ENCODE measurements around the gene EPB41L4B.
"Not testable (repeated sequence)": the region's sequence is repeated elsewhere in the genome, so short reads cannot be mapped to it uniquely, and the experiment has no call there.

EPB41L4B gene

GRCh38 chr9:109289931-109290330 is 30.9 kb downstream of the EPB41L4B start:
- Mint-ChIP-seq H3K9me3 (no peaks in the 10 kb centered on the region), H3K4me1 (peaks cover 3% of the 10 kb centered on the region)
- no peak for ATAC-seq

GRCh38 chr9:109289186-109289585 is 31.7 kb downstream of the EPB41L4B start:
- Mint-ChIP-seq H3K4me3 (no peak overlapping the region), H3K9me3 (no peaks in the 10 kb centered on the region), H3K4me1 (no peaks in the 10 kb centered on the region), H3K27me3 (peaks cover 28% of the 10 kb centered on the region), H3K27ac (no peak overlapping the region)
- ATAC-seq, result no peak
- no peak for DNase-seq

More at GRCh38 chr9:109289931-109290330, 30.9 kb downstream of the EPB41L4B start:
- H3K27me3 Mint-ChIP-seq, result peaks cover 29% of the 10 kb centered on the region
- H3K27ac Mint-ChIP-seq, result no peak overlapping the region
- DNase-seq, result no peak
- no peak overlapping the region for H3K4me3 Mint-ChIP-seq

- DNase-seq (no peak), ATAC-seq (no peak)
- no peak overlapping the region for H3K4me3 Mint-ChIP-seq
- peaks cover 33% of the 10 kb centered on the region for H3K27me3 Mint-ChIP-seq
- H3K4me1 Mint-ChIP-seq, result no peaks in the 10 kb centered on the region
- no peak overlapping the region for H3K27ac Mint-ChIP-seq
- no peaks in the 10 kb centered on the region for H3K9me3 Mint-ChIP-seq
These were observed 33.9 kb downstream of the EPB41L4B start for GRCh38 chr9:109286981-109287380.

GRCh38 chr9:109286571-109286977 is 34.3 kb downstream of the EPB41L4B start:
- DNase-seq, result no peak
- ATAC-seq, result no peak
- H3K4me1 Mint-ChIP-seq, result no peaks in the 10 kb centered on the region
- peaks cover 31% of the 10 kb centered on the region for H3K27me3 Mint-ChIP-seq
- no peak overlapping the region for H3K27ac Mint-ChIP-seq
- no peaks in the 10 kb centered on the region for H3K9me3 Mint-ChIP-seq
- no peak overlapping the region for H3K4me3 Mint-ChIP-seq

- not testable (repeated sequence) for ATAC-seq, DNase-seq, H3K4me1 Mint-ChIP-seq, H3K9me3 Mint-ChIP-seq, H3K4me3 Mint-ChIP-seq, H3K27ac Mint-ChIP-seq
- peaks cover 31% of the 10 kb centered on the region for H3K27me3 Mint-ChIP-seq
These were observed 37.2 kb downstream of the EPB41L4B start for GRCh38 chr9:109283672-109284071.

- no peak for ATAC-seq
- Mint-ChIP-seq H3K9me3 (no peaks in the 10 kb centered on the region), H3K4me3 (no peak overlapping the region), H3K4me1 (no peaks in the 10 kb centered on the region), H3K27me3 (peaks cover 33% of the 10 kb centered on the region), H3K27ac (no peak overlapping the region)
- no peak for DNase-seq
These were observed 37.8 kb downstream of the EPB41L4B start for GRCh38 chr9:109283012-109283411.

GRCh38 chr9:109282302-109282701 is 38.6 kb downstream of the EPB41L4B start:
- Mint-ChIP-seq H3K4me1 (no peaks in the 10 kb centered on the region), H3K4me3 (no peak overlapping the region), H3K27me3 (peaks cover 41% of the 10 kb centered on the region), H3K9me3 (no peaks in the 10 kb centered on the region), H3K27ac (no peak overlapping the region)
- ATAC-seq, result no peak
- no peak for DNase-seq

GRCh38 chr9:109281518-109281917 is 39.3 kb downstream of the EPB41L4B start:
- Mint-ChIP-seq H3K27ac (no peak overlapping the region), H3K9me3 (no peaks in the 10 kb centered on the region), H3K4me3 (no peak overlapping the region), H3K4me1 (no peaks in the 10 kb centered on the region), H3K27me3 (peaks cover 48% of the 10 kb centered on the region)
- DNase-seq (no peak), ATAC-seq (no peak)

- Mint-ChIP-seq H3K9me3 (no peaks in the 10 kb centered on the region), H3K4me1 (no peaks in the 10 kb centered on the region), H3K4me3 (no peak overlapping the region), H3K27ac (no peak overlapping the region), H3K27me3 (peaks cover 54% of the 10 kb centered on the region)
- no peak for DNase-seq
- no peak for ATAC-seq
These were observed 42.0 kb downstream of the EPB41L4B start for GRCh38 chr9:109278848-109279247.

- no peaks in the 10 kb centered on the region for H3K4me1 Mint-ChIP-seq
- no peak for DNase-seq
- no peak overlapping the region for H3K4me3 Mint-ChIP-seq
- no peak for ATAC-seq
- no peaks in the 10 kb centered on the region for H3K9me3 Mint-ChIP-seq
- no peak overlapping the region for H3K27ac Mint-ChIP-seq
- H3K27me3 Mint-ChIP-seq, result peaks cover 49% of the 10 kb centered on the region
These were observed 42.6 kb downstream of the EPB41L4B start for GRCh38 chr9:109278216-109278615.

- Mint-ChIP-seq H3K4me3 (no peak overlapping the region), H3K9me3 (no peaks in the 10 kb centered on the region), H3K27me3 (peaks cover 42% of the 10 kb centered on the region), H3K4me1 (no peaks in the 10 kb centered on the region), H3K27ac (peak overlapping the region in 1 of 2 donors; percentile 54)
- DNase-seq (no peak), ATAC-seq (no peak)
These were observed 43.4 kb downstream of the EPB41L4B start for GRCh38 chr9:109277451-109277850.

- Mint-ChIP-seq H3K9me3 (no peaks in the 10 kb centered on the region), H3K4me1 (no peaks in the 10 kb centered on the region), H3K27ac (no peak overlapping the region), H3K4me3 (no peak overlapping the region), H3K27me3 (peaks cover 35% of the 10 kb centered on the region)
- DNase-seq, result no peak
- no peak for ATAC-seq
These were observed 44.1 kb downstream of the EPB41L4B start for GRCh38 chr9:109276469-109277440.

GRCh38 chr9:109274884-109275730 is 45.8 kb downstream of the EPB41L4B start:
- DNase-seq (no peak), ATAC-seq (no peak)
- peaks cover 35% of the 10 kb centered on the region for H3K27me3 Mint-ChIP-seq
- H3K9me3 Mint-ChIP-seq, result no peaks in the 10 kb centered on the region
- no peak overlapping the region for H3K27ac Mint-ChIP-seq
- no peak overlapping the region for H3K4me3 Mint-ChIP-seq
- H3K4me1 Mint-ChIP-seq, result peaks cover 6% of the 10 kb centered on the region

GRCh38 chr9:109273869-109274268 is 47.0 kb downstream of the EPB41L4B start:
- H3K27ac Mint-ChIP-seq, result no peak overlapping the region
- peaks cover 29% of the 10 kb centered on the region for H3K27me3 Mint-ChIP-seq
- DNase-seq (no peak), ATAC-seq (no peak)
- peaks cover 6% of the 10 kb centered on the region for H3K4me1 Mint-ChIP-seq
- no peaks in the 10 kb centered on the region for H3K9me3 Mint-ChIP-seq
- no peak overlapping the region for H3K4me3 Mint-ChIP-seq

- ATAC-seq (no peak), DNase-seq (no peak)
- Mint-ChIP-seq H3K27me3 (peaks cover 23% of the 10 kb centered on the region), H3K9me3 (no peaks in the 10 kb centered on the region), H3K4me1 (peaks cover 6% of the 10 kb centered on the region), H3K27ac (no peak overlapping the region), H3K4me3 (no peak overlapping the region)
These were observed 48.1 kb downstream of the EPB41L4B start for GRCh38 chr9:109272745-109273144.

- Mint-ChIP-seq H3K27me3 (peaks cover 16% of the 10 kb centered on the region), H3K9me3 (peaks cover 0 to 4% of the 10 kb centered on the region in 2 donors), H3K27ac (peak overlapping the region in 1 of 2 donors; percentile 13), H3K4me1 (peaks cover 6% of the 10 kb centered on the region), H3K4me3 (no peak overlapping the region)
- DNase-seq, result no peak
- no peak for ATAC-seq
These were observed 48.8 kb downstream of the EPB41L4B start for GRCh38 chr9:109272045-109272444.
